HepG2 (cell line): ENCODE measurements around the gene GFRA1. TPM values are rescaled to one million over a fixed set of nuclear protein-coding genes. Genes with fewer than 3 reads are reported as not detected.

Source experiments
- ATAC-seq: fragments of 200-7000 bp; cut with Tn5 transposase; 3 replicates; pipeline ENCODE4 v1.9.1; 2020; ENCODE audit warnings: mild to moderate bottlenecking, moderate library complexity
- BruUV-seq: library from RNA; stranded (reverse); fragments of 400-500 nt; replicated peaks from 2 replicates; lab custom pipeline; 2021; lab: Mats Ljungman, UMichigan
- CTCF ChIA-PET: fragments of 300-600 bp; formaldehyde crosslinking; extraction: SDS; loops from one replicate; lab custom pipeline; 2021; ENCODE audit warnings: low total read pairs, inconsistent platforms, low intra/inter-chr PET ratio; lab: Yijun Ruan, JAX
- POLR2A ChIA-PET: fragments of 350-600 bp; sonication (Branson Sonifier 250); formaldehyde crosslinking; loops from one replicate; lab custom pipeline; 2020; ENCODE audit warnings: antibody characterized with exemption, inconsistent platforms; lab: Yijun Ruan, JAX
- DNase-seq: peaks from one replicate; pipeline ENCODE4 v3.0.0-alpha.2; 2015; ENCODE audit warnings: low spot score
- FAIRE-seq: peaks from 3 replicates; lab custom pipeline; 2011; peaks lifted over from hg19 to GRCh38; lab: Jason Lieb, UNC
- H2AFZ ChIP-seq: one replicate; pipeline ENCODE4 v1.6.1; 2011; ENCODE audit warnings: low read length, inconsistent platforms
- H3K27ac ChIP-seq: fragments of 300-600 bp; 3 replicates; pipeline ENCODE4 v1.8.0; 2011; ENCODE audit warnings: mixed run types, mild to moderate bottlenecking, mixed read lengths, low read length, inconsistent platforms; ENCODE audit not compliant: insufficient read depth; ENCODE audit errors: extremely low read length
- H3K27me3 ChIP-seq, 2 experiments: fragments of 200-600 bp in 1 of 2; 2 replicates in 1 of 2; 3 replicates in 1 of 2; pipeline versions ENCODE4 v1.6.0 to v1.8.0; 2011; ENCODE audit warnings: low read length in 2 of 2, mild to moderate bottlenecking in 2 of 2, moderate library complexity in 2 of 2, inconsistent platforms in 1 of 2; ENCODE audit not compliant: insufficient read depth in 2 of 2, control insufficient read depth in 1 of 2
- H3K36me3 ChIP-seq, 2 experiments: fragments of 200-600 bp in 1 of 2; replicated peaks in 1 of 2; 2 replicates in 1 of 2; 3 replicates in 1 of 2; pipeline versions ENCODE4 v1.5.1 to v1.8.0; 2011; ENCODE audit warnings: low read length in 2 of 2, inconsistent platforms in 1 of 2; ENCODE audit not compliant: insufficient read depth in 2 of 2, control insufficient read depth in 1 of 2
- H3K4me1 ChIP-seq: 2 replicates; pipeline ENCODE4 v1.5.1; 2012; ENCODE audit warnings: low read length, inconsistent platforms; ENCODE audit not compliant: insufficient read depth
- H3K4me2 ChIP-seq: 2 replicates; pipeline ENCODE4 v1.6.0; 2011; ENCODE audit warnings: low read depth, low read length, inconsistent platforms
- H3K4me3 ChIP-seq, 3 experiments: fragments of 200-600 bp in 1 of 3; sonication (generic), shearing (Covaris generic) in 1 of 3; replicated peaks in 1 of 3; 2 replicates each; pipeline ENCODE4 v1.5.1; 2011 to 2016; ENCODE audit warnings: low read length in 3 of 3, inconsistent platforms in 2 of 3, low read depth in 2 of 3, mild to moderate bottlenecking in 2 of 3, control low read depth in 1 of 3, mixed read lengths in 1 of 3; ENCODE audit not compliant: insufficient read depth in 1 of 3
- H3K79me2 ChIP-seq: one replicate; pipeline ENCODE4 v1.6.1; 2011; ENCODE audit warnings: low read length, inconsistent platforms; ENCODE audit not compliant: insufficient read depth
- H3K9ac ChIP-seq: 2 replicates; pipeline ENCODE4 v1.6.0; 2011; ENCODE audit warnings: mild to moderate bottlenecking, low read depth, low read length, inconsistent platforms; ENCODE audit not compliant: insufficient read depth
- H3K9me3 ChIP-seq: 2 replicates; pipeline ENCODE4 v1.5.1; 2012; ENCODE audit warnings: mild to moderate bottlenecking, low read length
- H4K20me1 ChIP-seq: 2 replicates; pipeline ENCODE4 v1.6.0; 2011; ENCODE audit warnings: inconsistent platforms, mild to moderate bottlenecking, low read length, moderate library complexity; ENCODE audit not compliant: insufficient read depth
- JUN ChIP-seq: sonication (generic); formaldehyde crosslinking; IDR thresholded peaks from 2 replicates; pipeline ENCODE4 v1.4.0; 2020; ENCODE audit warnings: mild to moderate bottlenecking, missing genetic modification reagents
- MED13 ChIP-seq: sonication (generic); formaldehyde crosslinking; IDR thresholded peaks from 2 replicates; pipeline ENCODE4 v1.5.0; 2020; ENCODE audit warnings: missing genetic modification reagents
- NFE2L1 ChIP-seq: sonication (generic); formaldehyde crosslinking; IDR thresholded peaks from 2 replicates; pipeline ENCODE4 v1.4.0; 2020; ENCODE audit warnings: missing genetic modification reagents, mild to moderate bottlenecking, borderline replicate concordance
- NFYB ChIP-seq: sonication (generic); formaldehyde crosslinking; IDR thresholded peaks from 2 replicates; pipeline ENCODE4 v1.4.0; 2020; ENCODE audit warnings: missing genetic modification reagents
- SALL1 ChIP-seq: sonication (generic); formaldehyde crosslinking; IDR thresholded peaks from 2 replicates; pipeline ENCODE4 v1.8.0; 2022; ENCODE audit warnings: mild to moderate bottlenecking, missing genetic modification reagents
- SIX1 ChIP-seq: sonication (generic); formaldehyde crosslinking; IDR thresholded peaks from 2 replicates; pipeline ENCODE4 v1.4.0; 2020; ENCODE audit warnings: missing genetic modification reagents, borderline replicate concordance
- ZFP36L1 ChIP-seq: sonication (generic); formaldehyde crosslinking; IDR thresholded peaks from 2 replicates; pipeline ENCODE4 v1.8.0; 2022; ENCODE audit warnings: mild to moderate bottlenecking, missing genetic modification reagents, moderate library complexity
- ZNF441 ChIP-seq: sonication (generic); formaldehyde crosslinking; IDR thresholded peaks from 2 replicates; pipeline ENCODE4 v1.7.0; 2021; ENCODE audit warnings: missing genetic modification reagents, borderline replicate concordance
- ZNF7 ChIP-seq: IDR thresholded peaks from 2 replicates; pipeline ENCODE4 v1.6.1; 2016; ENCODE audit warnings: missing biosample characterization, missing genetic modification reagents
- ZNF850 ChIP-seq: sonication (generic); formaldehyde crosslinking; conservative IDR thresholded peaks from 2 replicates; pipeline ENCODE4 v1.9.0; 2021; ENCODE audit warnings: mild to moderate bottlenecking, missing genetic modification reagents
- in situ Hi-C: cut with HindIII; loops from 2 replicates; pipeline ENCODE4 v1.10.0; 2017; ENCODE audit warnings: low pct_unique_long_range_greater_than_20kb; ENCODE audit not compliant: extremely low pct_ligation_motif_present
- intact Hi-C: fragments of 100-400 bp; cut with micrococcal nuclease; formaldehyde crosslinking; loops from one replicate; pipeline ENCODE4 v1.10.0; 2022; ENCODE audit not compliant: unreplicated experiment
- polyA plus RNA-seq, 8 experiments: library from polyadenylated mRNA; depleted of rRNA in 3 of 8; stranded (reverse) in 7 of 8; unstranded in 1 of 8; fragments of >200 nt; fragmentation: Illumina TruSeq in 4 of 8; extraction: Trizol in 4 of 8; gene quantifications; 2 replicates each; pipeline versions ENCODE4 v1.2.1 to v1.2.3, GENCODE V29; 2011 to 2016; ENCODE audit warnings: low read depth in 4 of 8, missing spikeins in 1 of 8, mixed read lengths in 1 of 8; ENCODE audit not compliant: insufficient read depth in 1 of 8
- total RNA-seq, 5 experiments: library from RNA; depleted of rRNA; stranded (reverse); fragments of >200 nt; fragmentation: Illumina TruSeq; extraction: Trizol; gene quantifications; 2 replicates each; pipeline ENCODE4 v1.2.3, GENCODE V29; 2016; ENCODE audit warnings: low read depth in 1 of 5
- TF ChIP-seq, protein P1 (sequence below): sonication (generic); formaldehyde crosslinking; IDR thresholded peaks from 2 replicates; pipeline ENCODE4 v1.5.0; 2020; ENCODE audit warnings: mild to moderate bottlenecking, missing genetic modification reagents
- TF ChIP-seq, protein P2 (sequence below): IDR thresholded peaks from 2 replicates; pipeline ENCODE4 v1.6.1; 2012; ENCODE audit warnings: low read length, improper control_type of control experiment
- TF ChIP-seq, protein P3 (sequence below): sonication (generic); formaldehyde crosslinking; IDR thresholded peaks from 2 replicates; pipeline ENCODE4 v1.8.0; 2022; ENCODE audit warnings: mild to moderate bottlenecking, missing genetic modification reagents, moderate library complexity

The GFRA1 gene
- total and polyA plus RNA-seq, 2 of the 13 experiments (the other 11 are each of a cell fraction or from before 2014, with no cell fraction given), result not detected

DNA sequence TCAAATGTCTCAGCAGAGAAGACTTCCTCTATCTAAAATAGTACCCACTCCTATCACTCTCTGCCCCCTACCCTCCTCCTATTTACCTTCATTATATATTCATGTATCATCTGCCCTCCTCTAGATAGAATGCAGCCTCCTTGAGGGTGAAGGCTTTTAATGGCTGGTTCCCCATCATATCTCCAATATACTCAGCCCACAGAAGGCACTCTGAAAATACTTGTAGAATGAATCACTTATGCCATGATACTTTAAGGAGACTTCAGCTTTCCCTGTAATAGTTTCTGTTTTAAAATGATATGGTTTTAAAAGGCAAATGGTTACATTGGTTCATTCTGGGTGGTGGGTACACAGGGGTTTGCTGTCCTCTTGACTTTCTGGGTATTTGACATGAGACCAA lies 25.3 kb downstream of the GFRA1 start:
- ChIA-PET CTCF (no interaction called here), POLR2A (no interaction called here)
- TF ChIP-seq, protein P1, sequence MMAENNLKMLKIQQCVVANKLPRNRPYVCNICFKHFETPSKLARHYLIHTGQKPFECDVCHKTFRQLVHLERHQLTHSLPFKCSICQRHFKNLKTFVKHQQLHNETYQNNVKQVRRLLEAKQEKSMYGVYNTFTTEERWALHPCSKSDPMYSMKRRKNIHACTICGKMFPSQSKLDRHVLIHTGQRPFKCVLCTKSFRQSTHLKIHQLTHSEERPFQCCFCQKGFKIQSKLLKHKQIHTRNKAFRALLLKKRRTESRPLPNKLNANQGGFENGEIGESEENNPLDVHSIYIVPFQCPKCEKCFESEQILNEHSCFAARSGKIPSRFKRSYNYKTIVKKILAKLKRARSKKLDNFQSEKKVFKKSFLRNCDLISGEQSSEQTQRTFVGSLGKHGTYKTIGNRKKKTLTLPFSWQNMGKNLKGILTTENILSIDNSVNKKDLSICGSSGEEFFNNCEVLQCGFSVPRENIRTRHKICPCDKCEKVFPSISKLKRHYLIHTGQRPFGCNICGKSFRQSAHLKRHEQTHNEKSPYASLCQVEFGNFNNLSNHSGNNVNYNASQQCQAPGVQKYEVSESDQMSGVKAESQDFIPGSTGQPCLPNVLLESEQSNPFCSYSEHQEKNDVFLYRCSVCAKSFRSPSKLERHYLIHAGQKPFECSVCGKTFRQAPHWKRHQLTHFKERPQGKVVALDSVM (CRISPR knock-in tag), result no peak
- TF ChIP-seq ZFP36L1 (no peak), ZNF7 (CRISPR knock-in tag) (no peak), SALL1 (no peak), SIX1 (no peak), ZNF850 (CRISPR knock-in tag) (no peak), ZNF441 (CRISPR knock-in tag) (no peak), MED13 (CRISPR knock-in tag) (no peak), JUN (no peak), NFE2L1 (CRISPR knock-in tag) (no peak), NFYB (CRISPR knock-in tag) (no peak)
- TF ChIP-seq, protein P2, sequence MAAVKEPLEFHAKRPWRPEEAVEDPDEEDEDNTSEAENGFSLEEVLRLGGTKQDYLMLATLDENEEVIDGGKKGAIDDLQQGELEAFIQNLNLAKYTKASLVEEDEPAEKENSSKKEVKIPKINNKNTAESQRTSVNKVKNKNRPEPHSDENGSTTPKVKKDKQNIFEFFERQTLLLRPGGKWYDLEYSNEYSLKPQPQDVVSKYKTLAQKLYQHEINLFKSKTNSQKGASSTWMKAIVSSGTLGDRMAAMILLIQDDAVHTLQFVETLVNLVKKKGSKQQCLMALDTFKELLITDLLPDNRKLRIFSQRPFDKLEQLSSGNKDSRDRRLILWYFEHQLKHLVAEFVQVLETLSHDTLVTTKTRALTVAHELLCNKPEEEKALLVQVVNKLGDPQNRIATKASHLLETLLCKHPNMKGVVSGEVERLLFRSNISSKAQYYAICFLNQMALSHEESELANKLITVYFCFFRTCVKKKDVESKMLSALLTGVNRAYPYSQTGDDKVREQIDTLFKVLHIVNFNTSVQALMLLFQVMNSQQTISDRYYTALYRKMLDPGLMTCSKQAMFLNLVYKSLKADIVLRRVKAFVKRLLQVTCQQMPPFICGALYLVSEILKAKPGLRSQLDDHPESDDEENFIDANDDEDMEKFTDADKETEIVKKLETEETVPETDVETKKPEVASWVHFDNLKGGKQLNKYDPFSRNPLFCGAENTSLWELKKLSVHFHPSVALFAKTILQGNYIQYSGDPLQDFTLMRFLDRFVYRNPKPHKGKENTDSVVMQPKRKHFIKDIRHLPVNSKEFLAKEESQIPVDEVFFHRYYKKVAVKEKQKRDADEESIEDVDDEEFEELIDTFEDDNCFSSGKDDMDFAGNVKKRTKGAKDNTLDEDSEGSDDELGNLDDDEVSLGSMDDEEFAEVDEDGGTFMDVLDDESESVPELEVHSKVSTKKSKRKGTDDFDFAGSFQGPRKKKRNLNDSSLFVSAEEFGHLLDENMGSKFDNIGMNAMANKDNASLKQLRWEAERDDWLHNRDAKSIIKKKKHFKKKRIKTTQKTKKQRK, result no peak
- TF ChIP-seq, protein P3, sequence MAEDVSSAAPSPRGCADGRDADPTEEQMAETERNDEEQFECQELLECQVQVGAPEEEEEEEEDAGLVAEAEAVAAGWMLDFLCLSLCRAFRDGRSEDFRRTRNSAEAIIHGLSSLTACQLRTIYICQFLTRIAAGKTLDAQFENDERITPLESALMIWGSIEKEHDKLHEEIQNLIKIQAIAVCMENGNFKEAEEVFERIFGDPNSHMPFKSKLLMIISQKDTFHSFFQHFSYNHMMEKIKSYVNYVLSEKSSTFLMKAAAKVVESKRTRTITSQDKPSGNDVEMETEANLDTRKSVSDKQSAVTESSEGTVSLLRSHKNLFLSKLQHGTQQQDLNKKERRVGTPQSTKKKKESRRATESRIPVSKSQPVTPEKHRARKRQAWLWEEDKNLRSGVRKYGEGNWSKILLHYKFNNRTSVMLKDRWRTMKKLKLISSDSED, result no peak
- no TSS peak for BruUV-seq
- Histone ChIP-seq H3K36me3 (no peaks in the 10 kb centered on the region), H3K27ac (no peak overlapping the region), H3K4me2 (no peak overlapping the region), H2AFZ (no peak overlapping the region), H3K27me3 (no peaks in the 10 kb centered on the region), H3K4me1 (no peaks in the 10 kb centered on the region), H4K20me1 (no peaks in the 10 kb centered on the region), H3K79me2 (no peaks in the 10 kb centered on the region), H3K9me3 (no peaks in the 10 kb centered on the region), H3K4me3 (no peak overlapping the region), H3K9ac (no peak overlapping the region)
- ATAC-seq, result no peak
- no peak for DNase-seq
- intact Hi-C loops, result no loop called here
- in situ Hi-C loops, result no loop called here
- FAIRE-seq, result no peak
